ENCODE measurements around the gene STXBP6. TPM values are rescaled to one million over a fixed set of nuclear protein-coding genes. Genes with fewer than 3 reads are reported as not detected.
"Not testable (repeated sequence)": the region's sequence is repeated elsewhere in the genome, so short reads cannot be mapped to it uniquely, and the experiment has no call there.

The STXBP6 gene
- total and polyA plus RNA-seq, 9 donors = 1.0 to 9.3 (median 5.5) TPM

GRCh38 chr14:24774187-24774915, 275.6 kb downstream of the STXBP6 start:
- TF ChIP-seq POLR2A (IDR thresholded peaks at IDR 0.05) (no peak), CTCF (IDR thresholded peaks at IDR 0.05) (no peak)
- H3K4me1 ChIP-seq (ENCODE audit: insufficient read depth) = no peaks in the 10 kb centered on the region
- no peaks in the 10 kb centered on the region for H3K27me3 ChIP-seq
- 32 to 35% (median 33%) methylated on average over 6 of the region's 6 CpGs for WGBS, 3 donors
- no peak for DNase-seq
- H3K4me3 ChIP-seq = no peak overlapping the region
- no peak overlapping the region for H3K27ac ChIP-seq
- intact Hi-C loops (cut with DNase I) = no loop called here
- H3K9me3 ChIP-seq = no peaks in the 10 kb centered on the region
- no peaks in the 10 kb centered on the region for H3K36me3 ChIP-seq

- H3K27ac ChIP-seq; H3K27me3 ChIP-seq; intact Hi-C loops (cut with DNase I); H3K9me3 ChIP-seq; H3K4me3 ChIP-seq; DNase-seq; H3K36me3 ChIP-seq; H3K4me1 ChIP-seq (ENCODE audit: insufficient read depth): not testable (repeated sequence)
- 52 to 68% (median 64%) methylated on average over 1 of the region's 1 CpG for WGBS, 3 donors
These were observed 276.4 kb downstream of the STXBP6 start for GRCh38 chr14:24773564-24773963.

GRCh38 chr14:24766434-24766833, 283.5 kb downstream of the STXBP6 start:
- Histone ChIP-seq H3K36me3 (no peaks in the 10 kb centered on the region), H3K9me3 (no peaks in the 10 kb centered on the region), H3K4me3 (no peak overlapping the region), H3K27me3 (no peaks in the 10 kb centered on the region), H3K4me1 (ENCODE audit: insufficient read depth) (no peaks in the 10 kb centered on the region), H3K27ac (no peak overlapping the region)
- intact Hi-C loops (cut with DNase I) = no loop called here
- WGBS, 3 donors = 44 to 68% (median 58%) methylated on average over 2 of the region's 2 CpGs
- no peak for DNase-seq
- TF ChIP-seq POLR2A (IDR thresholded peaks at IDR 0.05) (no peak), CTCF (IDR thresholded peaks at IDR 0.05) (no peak), EP300 (IDR thresholded peaks at IDR 0.05) (no peak)

- Histone ChIP-seq H3K27ac (no peak overlapping the region), H3K9me3 (no peaks in the 10 kb centered on the region), H3K4me1 (ENCODE audit: insufficient read depth) (no peaks in the 10 kb centered on the region), H3K27me3 (no peaks in the 10 kb centered on the region), H3K36me3 (no peaks in the 10 kb centered on the region), H3K4me3 (no peak overlapping the region)
- intact Hi-C loops (cut with DNase I) = no loop called here
- WGBS, 3 donors = 53 to 73% (median 68%) methylated on average over 2 of the region's 2 CpGs
- TF ChIP-seq CTCF (IDR thresholded peaks at IDR 0.05) (no peak), POLR2A (IDR thresholded peaks at IDR 0.05) (no peak), EP300 (IDR thresholded peaks at IDR 0.05) (no peak)
- DNase-seq = no peak
These were observed 288.8 kb downstream of the STXBP6 start for GRCh38 chr14:24761141-24761540.
